IPS-11a (cell line): ENCODE measurements around the gene NMT1.

Experiments
- H3K4me3 ChIP-seq: one replicate; pipeline ENCODE4 v1.5.1; 2013; ENCODE audit warnings: low read depth, low read length, control low read depth

Gene NMT1

GRCh38 chr17:45060797-45061605, at the start of gene NMT1:
Gene NMT1, plus strand, starts transcription at chr17:45061317. Its CDS starts 13 bp downstream, at chr17:45061330.
- peak within 1 kb of the TSS; percentile 96 for H3K4me3 ChIP-seq

GRCh38 chr17:45011767-45012166, 49.4 kb upstream of the NMT1 start:
- H3K4me3 ChIP-seq, result no peak overlapping the region

- no peak overlapping the region for H3K4me3 ChIP-seq
Observed at GRCh38 chr17:45013021-45013997, 47.8 kb upstream of the NMT1 start.

GRCh38 chr17:45016237-45016636, 44.9 kb upstream of the NMT1 start:
- H3K4me3 ChIP-seq, result no peak overlapping the region

- H3K4me3 ChIP-seq, result no peak overlapping the region
Observed at GRCh38 chr17:45016823-45017222, 44.3 kb upstream of the NMT1 start.

- no peak overlapping the region for H3K4me3 ChIP-seq
Observed at GRCh38 chr17:45018514-45018847, 42.6 kb upstream of the NMT1 start.

GRCh38 chr17:45018848-45019711, 42.0 kb upstream of the NMT1 start:
- H3K4me3 ChIP-seq, result peak overlapping the region; percentile 33

GRCh38 chr17:45020354-45021138, 40.6 kb upstream of the NMT1 start:
- H3K4me3 ChIP-seq, result no peak overlapping the region

- H3K4me3 ChIP-seq, result peak overlapping the region; percentile 34
Observed at GRCh38 chr17:45021607-45022287, 39.4 kb upstream of the NMT1 start.

GRCh38 chr17:45022288-45022648, 38.8 kb upstream of the NMT1 start:
- H3K4me3 ChIP-seq, result no peak overlapping the region

GRCh38 chr17:45022655-45023339, 38.3 kb upstream of the NMT1 start:
- no peak overlapping the region for H3K4me3 ChIP-seq

- H3K4me3 ChIP-seq, result no peak overlapping the region
Observed at GRCh38 chr17:45029096-45029495, 32.0 kb upstream of the NMT1 start.

GRCh38 chr17:45029758-45030423, 31.2 kb upstream of the NMT1 start:
- H3K4me3 ChIP-seq, result no peak overlapping the region

- H3K4me3 ChIP-seq, result no peak overlapping the region
Observed at GRCh38 chr17:45030733-45031132, 30.4 kb upstream of the NMT1 start.

GRCh38 chr17:45031231-45032173, 29.6 kb upstream of the NMT1 start:
- H3K4me3 ChIP-seq, result no peak overlapping the region

GRCh38 chr17:45032174-45032541, 29.0 kb upstream of the NMT1 start:
- H3K4me3 ChIP-seq, result no peak overlapping the region

GRCh38 chr17:45034599-45034998, 26.5 kb upstream of the NMT1 start:
- no peak overlapping the region for H3K4me3 ChIP-seq
